HG03439 (cell line): ENCODE data around the gene HS6ST3.
"Not testable (repeated sequence)": the region's sequence is repeated elsewhere in the genome, so short reads cannot be mapped to it uniquely, and the experiment has no call there.

Experiments used
- ATAC-seq: cut with Tn5 transposase; IDR thresholded peaks from one replicate; pipeline ENCODE4 v1.9.1; 2021; ENCODE audit warnings: mild to moderate bottlenecking, moderate library complexity; ENCODE audit not compliant: unreplicated experiment

HS6ST3 gene

GRCh38 chr13:96422002-96422401 is 332.1 kb downstream of the HS6ST3 start:
- ATAC-seq, result no peak

DNA sequence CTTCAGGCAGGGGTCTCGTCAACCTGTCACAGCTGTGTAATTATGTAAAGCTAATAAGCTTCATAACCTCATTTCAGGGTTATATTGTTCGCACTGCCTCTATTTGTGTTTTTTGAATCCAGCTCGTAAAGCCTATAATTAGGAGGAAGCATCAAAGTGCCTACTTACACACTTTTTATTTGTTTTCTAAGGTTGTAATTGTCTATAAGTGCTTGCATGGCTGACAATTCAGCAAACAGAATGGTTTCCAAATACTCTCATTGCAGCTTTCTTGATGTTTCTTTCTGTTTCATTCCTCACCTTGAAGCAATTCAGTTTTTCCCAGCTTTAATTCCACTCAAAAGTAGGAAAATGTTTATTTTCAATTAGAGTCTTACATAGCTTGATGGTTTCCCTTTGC is 336.3 kb downstream of the HS6ST3 start:
- ATAC-seq, result no peak

DNA sequence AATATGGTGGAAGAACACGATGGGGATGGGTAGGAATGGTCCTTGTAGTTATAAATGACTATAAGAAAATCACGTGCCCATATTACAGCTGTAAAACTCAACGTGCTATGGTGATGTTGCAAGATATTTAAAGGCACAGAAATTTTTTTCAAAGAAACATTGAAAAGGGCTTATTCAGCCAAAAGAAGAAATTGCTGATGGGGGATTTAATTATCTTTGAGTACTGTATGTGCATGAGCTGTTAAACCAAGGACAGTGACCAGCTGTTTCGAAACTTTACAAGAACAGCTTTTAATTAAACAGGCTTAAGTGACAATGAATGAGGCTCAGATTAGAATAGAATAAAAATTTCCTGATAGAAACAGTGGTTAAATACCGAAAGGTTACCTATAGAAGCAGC is 339.0 kb downstream of the HS6ST3 start:
- no peak for ATAC-seq

GRCh38 chr13:96431044-96431581 is 341.2 kb downstream of the HS6ST3 start:
- no peak for ATAC-seq

GRCh38 chr13:96444676-96445075 is 354.8 kb downstream of the HS6ST3 start:
- ATAC-seq, result no peak

GRCh38 chr13:96449920-96450319 is 360.0 kb downstream of the HS6ST3 start:
- ATAC-seq, result no peak

DNA sequence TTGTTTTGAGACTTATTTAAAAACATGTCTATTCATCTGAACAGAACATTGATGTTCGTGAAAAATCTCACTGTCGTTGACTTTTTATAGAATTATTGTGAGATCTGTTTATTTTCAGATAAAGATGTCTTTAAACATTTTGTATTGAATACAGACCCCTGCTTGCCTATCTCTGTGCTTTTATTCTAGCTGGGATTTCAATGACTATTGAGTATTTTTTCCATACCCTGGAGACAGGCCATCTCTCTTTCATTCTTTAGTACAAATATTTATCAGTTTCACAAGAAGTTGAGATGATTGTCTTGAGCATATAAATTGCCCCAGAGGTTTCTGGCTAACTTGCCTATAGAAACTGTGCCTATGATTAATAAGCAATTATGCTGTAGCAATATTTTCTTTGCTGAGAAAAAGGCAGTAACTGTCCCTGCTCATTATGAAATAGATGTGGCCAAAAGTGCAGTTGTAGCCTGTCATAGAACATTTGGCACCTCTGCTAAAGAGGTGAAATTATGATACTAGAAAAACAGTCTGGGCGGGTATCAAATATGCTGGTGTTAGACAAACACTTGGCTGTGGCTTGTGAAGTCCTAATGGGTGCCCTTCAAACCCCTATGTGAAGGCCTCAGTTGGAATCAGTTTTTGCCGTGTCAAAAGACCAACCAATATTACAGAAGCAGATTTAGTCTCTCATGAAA is 360.6 kb downstream of the HS6ST3 start:
- no peak for ATAC-seq

GRCh38 chr13:96454466-96454865 is 364.6 kb downstream of the HS6ST3 start:
- no peak for ATAC-seq

DNA sequence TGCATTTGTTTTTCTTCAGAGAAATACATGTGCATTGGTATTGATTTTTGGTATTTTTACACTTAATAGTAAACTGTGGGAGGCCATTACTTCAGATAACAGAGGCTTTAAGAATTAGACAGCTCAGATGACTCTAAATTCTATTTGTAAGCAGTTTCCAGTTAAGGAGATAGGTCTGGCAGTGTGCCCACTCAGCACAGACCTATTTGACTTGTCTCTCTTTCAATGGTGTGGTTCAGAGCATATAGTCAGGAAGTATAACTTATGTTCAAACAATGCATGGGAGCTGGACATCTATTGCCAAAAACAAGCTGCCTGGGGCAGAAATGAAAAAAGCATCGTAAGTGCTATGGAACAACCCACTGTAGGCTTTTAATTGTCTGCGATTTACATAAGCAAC is 370.7 kb downstream of the HS6ST3 start:
- ATAC-seq, result no peak

- ATAC-seq, result no peak
Observed at GRCh38 chr13:96473526-96474180, 383.7 kb downstream of the HS6ST3 start.

GRCh38 chr13:96474181-96474557 is 384.3 kb downstream of the HS6ST3 start:
- ATAC-seq, result no peak

- no peak for ATAC-seq
Observed at GRCh38 chr13:96475103-96475502, 385.2 kb downstream of the HS6ST3 start.

DNA sequence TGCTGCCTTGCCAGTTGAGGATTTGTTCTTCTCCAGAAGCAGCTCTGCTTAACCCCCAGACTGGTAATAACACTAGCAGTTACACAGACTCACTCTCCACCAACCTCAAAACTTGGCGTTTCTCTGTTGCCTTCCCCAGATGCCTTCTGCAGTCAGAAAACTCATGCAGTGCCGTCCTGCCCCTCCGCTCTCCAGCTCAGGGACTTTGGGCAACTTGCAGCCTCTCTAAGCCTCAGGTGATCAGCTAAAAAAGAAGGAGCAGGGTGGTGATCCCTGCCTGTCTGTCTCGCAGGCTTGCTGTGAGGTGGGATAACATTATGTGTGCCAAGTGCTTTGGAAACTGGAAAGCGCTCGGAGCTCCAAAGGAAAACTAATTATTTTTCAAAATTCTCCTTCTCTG is 391.6 kb downstream of the HS6ST3 start:
- no peak for ATAC-seq

DNA sequence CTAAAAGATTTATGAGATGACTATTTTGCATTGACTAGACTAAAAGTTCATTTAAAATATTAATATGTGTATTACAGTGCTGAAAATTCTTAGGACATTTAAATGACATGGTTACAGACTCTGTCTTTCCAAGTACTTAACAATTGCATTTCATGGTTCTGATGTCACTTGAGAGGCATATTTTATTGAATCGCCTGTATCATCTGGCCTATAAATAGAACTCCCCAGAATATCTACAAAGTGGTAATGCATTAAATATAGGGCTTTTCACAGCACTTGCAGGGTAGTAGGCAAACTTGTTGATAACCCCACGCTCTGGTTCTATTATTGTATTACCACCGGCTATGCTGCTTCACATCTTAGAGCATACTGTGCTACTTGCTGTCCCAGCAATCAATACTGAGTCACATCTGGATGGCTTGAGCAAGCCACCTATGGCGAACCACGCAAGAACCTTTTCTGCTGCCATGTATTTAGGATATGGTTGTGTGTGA is 400.6 kb downstream of the HS6ST3 start:
- no peak for ATAC-seq

DNA sequence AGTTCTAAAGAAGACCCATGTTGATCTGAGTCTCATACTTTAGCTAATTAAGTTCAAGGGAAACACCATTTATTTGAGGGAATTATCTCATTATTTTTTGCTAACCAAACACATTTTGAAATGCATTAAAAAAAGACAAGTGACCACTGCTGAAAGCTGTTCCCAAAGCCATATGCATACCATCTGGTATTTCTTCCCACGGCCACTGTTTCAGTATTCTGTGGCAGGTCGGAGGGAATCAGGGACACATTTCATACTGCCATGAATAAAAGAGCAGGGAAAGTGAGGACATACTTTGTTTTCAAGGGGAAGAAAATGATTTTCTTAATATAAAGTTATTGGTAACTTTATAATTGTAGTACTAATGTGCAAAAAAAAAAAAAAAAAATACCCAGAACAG is 401.2 kb downstream of the HS6ST3 start:
- no peak for ATAC-seq

GRCh38 chr13:96492766-96493165 is 402.9 kb downstream of the HS6ST3 start:
- no peak for ATAC-seq

- no peak for ATAC-seq
Observed at GRCh38 chr13:96499656-96500055, 409.7 kb downstream of the HS6ST3 start.

DNA sequence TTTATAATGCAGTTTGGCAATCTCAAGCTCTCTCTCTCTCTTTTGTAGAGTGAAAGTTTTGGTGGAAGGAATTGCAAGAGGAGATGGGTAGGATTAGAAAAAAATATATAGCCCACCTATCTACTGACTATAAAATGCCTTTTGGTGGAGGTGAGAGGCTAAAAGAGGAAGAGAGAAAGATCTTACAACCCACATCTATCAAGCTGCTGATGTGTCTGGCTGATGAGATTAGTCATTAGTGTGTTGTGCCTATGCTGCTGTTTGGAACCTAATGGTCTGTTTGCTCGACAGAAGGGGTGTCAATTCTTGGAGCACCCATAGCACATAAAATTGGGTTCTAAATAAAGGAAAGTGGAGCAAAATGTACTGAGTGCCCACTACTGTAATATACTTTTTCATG is 411.0 kb downstream of the HS6ST3 start:
- no peak for ATAC-seq

GRCh38 chr13:96503481-96503880 is 413.6 kb downstream of the HS6ST3 start:
- ATAC-seq, result no peak

GRCh38 chr13:96511587-96511986 is 421.7 kb downstream of the HS6ST3 start:
- ATAC-seq, result no peak

GRCh38 chr13:96519380-96519779 is 429.5 kb downstream of the HS6ST3 start:
- ATAC-seq, result no peak

GRCh38 chr13:96524398-96525020 is 434.6 kb downstream of the HS6ST3 start:
- not testable (repeated sequence) for ATAC-seq
